ENCODE data around the gene NSUN5. TPM values are rescaled to one million over a fixed set of nuclear protein-coding genes. Genes with fewer than 3 reads are reported as not detected.
"Not testable (repeated sequence)": the region's sequence is repeated elsewhere in the genome, so short reads cannot be mapped to it uniquely, and the experiment has no call there.

NSUN5 gene
- total RNA-seq, 4 donors from 2014 or later, result 15.8 to 34.4 (median 26.7) TPM

DNA sequence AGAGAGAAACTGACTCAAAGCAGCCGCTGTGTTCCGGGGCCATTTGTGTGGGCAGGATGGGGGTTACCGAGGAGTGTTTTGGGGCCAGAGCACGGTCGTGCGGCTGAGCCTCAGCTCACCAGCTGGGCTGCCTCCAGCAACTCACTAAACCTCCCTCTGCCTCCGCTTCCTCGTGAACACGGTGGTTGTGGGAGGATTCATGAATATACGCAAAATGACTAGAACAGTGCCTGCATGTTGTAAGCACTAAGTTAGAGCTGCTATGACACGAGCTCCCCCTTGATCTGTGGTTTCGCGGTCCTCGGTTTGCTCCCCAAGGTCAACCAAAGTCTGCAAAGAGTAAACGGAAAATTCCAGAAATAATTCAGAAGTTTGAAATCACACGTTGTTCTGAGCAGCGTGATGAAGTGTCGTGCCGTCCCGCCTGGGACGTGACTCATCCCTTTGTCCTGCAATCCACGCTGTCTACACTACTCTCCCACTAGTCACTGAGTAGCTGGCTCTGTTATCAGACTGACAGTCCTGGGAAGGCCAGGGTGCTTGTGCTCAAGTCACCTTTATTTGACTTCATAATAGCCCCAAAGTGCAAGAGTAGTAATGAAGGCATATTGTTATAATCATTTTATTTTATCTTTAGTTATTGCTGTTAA is 41.8 kb downstream of the NSUN5 start:
- not testable (repeated sequence) for H3K27me3 ChIP-seq, H3K36me3 ChIP-seq, H3K9me3 ChIP-seq, H3K27ac ChIP-seq, H3K4me1 ChIP-seq, H3K4me3 ChIP-seq
- peak; percentile 69 for ATAC-seq
- no CpG with 5 or more reads among the region's 22 CpGs for WGBS, 2 donors (ENCODE audit: low coverage in 1 of 2)

DNA sequence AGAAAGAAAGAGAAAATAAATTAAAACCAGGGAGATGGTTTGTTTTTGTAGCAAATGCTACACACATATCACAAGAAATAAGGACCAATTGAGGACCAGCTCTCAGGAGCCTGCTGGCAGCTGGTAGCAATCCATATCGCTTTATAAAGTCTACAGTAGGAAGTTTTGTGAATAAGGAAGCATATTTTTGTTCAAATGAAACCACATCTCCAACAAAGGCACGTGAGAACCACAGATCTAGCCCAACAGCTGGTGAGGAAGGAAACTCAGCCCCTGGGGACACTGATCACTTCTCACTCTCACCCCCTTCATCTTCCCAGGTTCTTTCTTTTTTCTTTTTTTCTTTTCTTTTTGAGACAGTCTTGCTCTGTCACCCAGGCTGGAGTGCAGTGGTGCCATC is 46.2 kb downstream of the NSUN5 start:
- H3K4me1 ChIP-seq, H3K27me3 ChIP-seq, H3K27ac ChIP-seq, H3K36me3 ChIP-seq, ATAC-seq, H3K9me3 ChIP-seq, H3K4me3 ChIP-seq: not testable (repeated sequence)
- WGBS, 2 donors (ENCODE audit: low coverage in 1 of 2), result no CpG with 5 or more reads among the region's 2 CpGs

Small RNA genes within 50 kb of the gene (small RNA-seq; reads per million reads assigned to genes)
- gene RNU6-1080P, result 0 reads per million in 4 donors

Other genes with a start within 250 kb of the NSUN5 start
- gene SPDYE9, start 222.8 kb downstream of the NSUN5 start, total RNA-seq, result not detected
- gene TRIM50, start 19.3 kb upstream of the NSUN5 start, total RNA-seq, result under 1 TPM in 3 of 4 donors, not detected in 1; 0.27 to 0.78 (median 0.42) TPM
- gene FKBP6, start 19.3 kb upstream of the NSUN5 start, total RNA-seq, result not detected
- gene FZD9, start 125.0 kb upstream of the NSUN5 start, total RNA-seq, result 1 to 10 TPM in 1 of 4 donors, under 1 TPM in 3; 0.31 to 2.7 (median 0.81) TPM
- 10 to 100 TPM; 56.0 to 77.8 (median 69.6) TPM for gene BAZ1B, start 213.5 kb upstream of the NSUN5 start, total RNA-seq
- 100 to 1,000 TPM; 104 to 144 (median 108) TPM for gene BCL7B, start 248.9 kb upstream of the NSUN5 start, total RNA-seq

Measured in gastroesophageal sphincter (tissue), 4 donors.